Tibial artery (tissue), 4 donors: ENCODE measurements around the gene HELT.

ENCODE experiments used
- DNase-seq, 2 donors: peaks; one replicate each; pipeline ENCODE4 v3.0.0-alpha.2; 2019
- H3K27ac ChIP-seq, 2 donors: fragments of 200-600 bp; sonication (generic) in 1 of 2; 1 replicate in 1 of 2; 2 replicates in 1 of 2; pipeline ENCODE4 v1.5.1; 2018 to 2019; ENCODE audit warnings: mild to moderate bottlenecking in 1 of 2
- H3K27me3 ChIP-seq, 2 donors: fragments of 200-600 bp; sonication (generic) in 1 of 2; one replicate each; pipeline versions ENCODE4 v1.5.1 to v1.6.0; 2016 to 2019
- H3K36me3 ChIP-seq, 3 donors: fragments of 200-600 bp; sonication (generic) in 2 of 3; one replicate each; pipeline ENCODE4 v1.5.1; 2016 to 2019; ENCODE audit warnings: mild to moderate bottlenecking in 2 of 3
- H3K4me1 ChIP-seq, 4 donors: fragments of 200-600 bp; sonication (generic) in 2 of 4; 1 replicate in 3 of 4; 2 replicates in 1 of 4; pipeline ENCODE4 v1.5.1; 2016 to 2019
- H3K4me3 ChIP-seq, 2 donors: fragments of 200-600 bp; sonication (generic) in 1 of 2; 1 replicate in 1 of 2; 2 replicates in 1 of 2; pipeline ENCODE4 v1.5.1; 2018 to 2019; ENCODE audit warnings: mild to moderate bottlenecking in 2 of 2
- H3K9me3 ChIP-seq, 3 donors: fragments of 200-600 bp; sonication (generic) in 1 of 3; one replicate each; pipeline ENCODE4 v1.5.1; 2016 to 2019
- CTCF ChIP-seq, 2 experiments: fragments of 200-600 bp in 1 of 2; fragments of 450-650 bp in 1 of 2; IDR thresholded peaks; one replicate each; pipeline ENCODE4 v1.5.1; 2017 to 2019; ENCODE audit warnings: antibody characterized with exemption in 2 of 2, mild to moderate bottlenecking in 1 of 2, moderate library complexity in 1 of 2
- intact Hi-C: fragments of 100-400 bp; cut with DNase I; formaldehyde crosslinking; loops from one replicate; pipeline ENCODE4 v1.15.0; 2023; ENCODE audit warnings: low total_unique reads

HELT gene

GRCh38 chr4:185054272-185054671 lies 36.0 kb downstream of the HELT start:
- no peaks in the 10 kb centered on the region for H3K36me3 ChIP-seq
- intact Hi-C loops = no loop called here
- DNase-seq = no peak
- H3K27ac ChIP-seq = no peak overlapping the region
- H3K4me3 ChIP-seq = no peak overlapping the region
- no peak for TF ChIP-seq CTCF (IDR thresholded peaks at IDR 0.05)
- no peaks in the 10 kb centered on the region for H3K9me3 ChIP-seq
- H3K27me3 ChIP-seq = no peaks in the 10 kb centered on the region
- H3K4me1 ChIP-seq = peaks cover 0 to 18% (median 3%) of the 10 kb centered on the region in 4 donors

- DNase-seq = no peak
- Histone ChIP-seq H3K27me3 (no peaks in the 10 kb centered on the region), H3K27ac (no peak overlapping the region), H3K9me3 (no peaks in the 10 kb centered on the region), H3K4me1 (peaks cover 0 to 18% (median 3%) of the 10 kb centered on the region in 4 donors), H3K36me3 (no peaks in the 10 kb centered on the region), H3K4me3 (no peak overlapping the region)
- intact Hi-C loops = no loop called here
- no peak for TF ChIP-seq CTCF (IDR thresholded peaks at IDR 0.05)
These were observed 36.6 kb downstream of the HELT start for GRCh38 chr4:185054886-185055285.

GRCh38 chr4:185061610-185062009 lies 43.3 kb downstream of the HELT start:
- H3K4me1 ChIP-seq = peaks cover 0 to 9% (median 3%) of the 10 kb centered on the region in 4 donors
- H3K36me3 ChIP-seq = no peaks in the 10 kb centered on the region
- peaks cover 0 to 3% (median 0%) of the 10 kb centered on the region in 3 donors for H3K9me3 ChIP-seq
- H3K27ac ChIP-seq = no peak overlapping the region
- TF ChIP-seq CTCF (IDR thresholded peaks at IDR 0.05) = no peak
- DNase-seq = no peak
- intact Hi-C loops = no loop called here
- no peaks in the 10 kb centered on the region for H3K27me3 ChIP-seq
- no peak overlapping the region for H3K4me3 ChIP-seq

- H3K27ac ChIP-seq = no peak overlapping the region
- peaks cover 0 to 3% (median 0%) of the 10 kb centered on the region in 3 donors for H3K9me3 ChIP-seq
- no peaks in the 10 kb centered on the region for H3K36me3 ChIP-seq
- no peak for DNase-seq
- H3K4me1 ChIP-seq = peaks cover 0 to 9% (median 3%) of the 10 kb centered on the region in 4 donors
- no peaks in the 10 kb centered on the region for H3K27me3 ChIP-seq
- TF ChIP-seq CTCF (IDR thresholded peaks at IDR 0.05) = no peak
- H3K4me3 ChIP-seq = no peak overlapping the region
- intact Hi-C loops = no loop called here
These were observed 44.3 kb downstream of the HELT start for GRCh38 chr4:185062606-185063005.

GRCh38 chr4:185066179-185066578 lies 47.9 kb downstream of the HELT start:
- Histone ChIP-seq H3K36me3 (no peaks in the 10 kb centered on the region), H3K4me1 (peaks cover 0 to 14% (median 0%) of the 10 kb centered on the region in 4 donors), H3K27me3 (no peaks in the 10 kb centered on the region), H3K27ac (no peak overlapping the region), H3K4me3 (no peak overlapping the region), H3K9me3 (peaks cover 0 to 3% (median 0%) of the 10 kb centered on the region in 3 donors)
- DNase-seq = no peak
- intact Hi-C loops = no loop called here
- no peak for TF ChIP-seq CTCF (IDR thresholded peaks at IDR 0.05)

GRCh38 chr4:185068837-185069236 lies 50.5 kb downstream of the HELT start:
- intact Hi-C loops = no loop called here
- no peak for DNase-seq
- H3K4me1 ChIP-seq = peaks cover 0 to 15% (median 0%) of the 10 kb centered on the region in 4 donors
- TF ChIP-seq CTCF (IDR thresholded peaks at IDR 0.05) = no peak
- no peak overlapping the region for H3K4me3 ChIP-seq
- H3K36me3 ChIP-seq = no peaks in the 10 kb centered on the region
- H3K9me3 ChIP-seq = no peaks in the 10 kb centered on the region
- H3K27ac ChIP-seq = no peak overlapping the region
- no peaks in the 10 kb centered on the region for H3K27me3 ChIP-seq
